Measurements from ENCODE around the gene MVD. TPM values are rescaled to one million over a fixed set of nuclear protein-coding genes. Genes with fewer than 3 reads are reported as not detected.

MVD gene
- total RNA-seq, 4 donors from 2014 or later, result 2.4 to 22.1 (median 15.0) TPM

- intact Hi-C loops (cut with DNase I; ENCODE audit: low total_unique reads), result no loop called here
- Histone ChIP-seq H3K36me3 (no peaks in the 10 kb centered on the region), H3K27me3 (peaks cover 15 to 24% of the 10 kb centered on the region in 2 donors), H3K27ac (no peak overlapping the region), H3K9me3 (no peaks in the 10 kb centered on the region), H3K4me1 (peaks cover 0 to 17% of the 10 kb centered on the region in 2 donors), H3K4me3 (no peak overlapping the region)
- no peak for DNase-seq
- TF ChIP-seq CTCF (IDR thresholded peaks at IDR 0.05) (no peak), POLR2A (IDR thresholded peaks at IDR 0.05) (no peak)
These were observed 25.3 kb upstream of the MVD start for GRCh38 chr16:88688013-88688778.

- TF ChIP-seq POLR2A (IDR thresholded peaks at IDR 0.05) (no peak), CTCF (IDR thresholded peaks at IDR 0.05) (no peak)
- no peaks in the 10 kb centered on the region for H3K9me3 ChIP-seq
- intact Hi-C loops (cut with DNase I; ENCODE audit: low total_unique reads), result no loop called here
These were observed 24.8 kb upstream of the MVD start for GRCh38 chr16:88687676-88688012.

GRCh38 chr16:88687254-88687576 lies 24.3 kb upstream of the MVD start:
- TF ChIP-seq POLR2A (IDR thresholded peaks at IDR 0.05) (no peak), CTCF (IDR thresholded peaks at IDR 0.05) (no peak)
- no peak for DNase-seq
- Histone ChIP-seq H3K36me3 (no peaks in the 10 kb centered on the region), H3K4me3 (no peak overlapping the region), H3K9me3 (no peaks in the 10 kb centered on the region), H3K27me3 (peaks cover 15 to 26% of the 10 kb centered on the region in 2 donors), H3K27ac (no peak overlapping the region), H3K4me1 (peaks cover 0 to 17% of the 10 kb centered on the region in 2 donors)
- intact Hi-C loops (cut with DNase I; ENCODE audit: low total_unique reads), result no loop called here

More at GRCh38 chr16:88687676-88688012, 24.8 kb upstream of the MVD start:
- H3K27ac ChIP-seq, result no peak overlapping the region
- H3K36me3 ChIP-seq, result no peaks in the 10 kb centered on the region
- H3K4me3 ChIP-seq, result no peak overlapping the region
- H3K27me3 ChIP-seq, result peaks cover 15 to 24% of the 10 kb centered on the region in 2 donors
- H3K4me1 ChIP-seq, result peaks cover 0 to 17% of the 10 kb centered on the region in 2 donors
- DNase-seq, result no peak

- peaks cover 15 to 30% of the 10 kb centered on the region in 2 donors for H3K27me3 ChIP-seq
- peak within 1 kb of the TSS; percentile 12 to 31 for H3K4me3 ChIP-seq
- no peaks in the 10 kb centered on the region for H3K9me3 ChIP-seq
- no peak for TF ChIP-seq POLR2A (IDR thresholded peaks at IDR 0.05)
- no peak for TF ChIP-seq CTCF (IDR thresholded peaks at IDR 0.05)
- no peaks in the 10 kb centered on the region for H3K36me3 ChIP-seq
- peak in 1 of 2 donors; percentile 58 for DNase-seq
- H3K27ac ChIP-seq, result no peak within 1 kb of the TSS
- peaks cover 0 to 17% of the 10 kb centered on the region in 2 donors for H3K4me1 ChIP-seq
- intact Hi-C loops (cut with DNase I; ENCODE audit: low total_unique reads), result no loop called here
These were observed 23.8 kb upstream of the MVD start, which contains the start of gene SNAI3 for GRCh38 chr16:88686439-88687253. Gene SNAI3, minus strand, starts transcription at chr16:88686507. Its CDS starts 101 bp downstream, at chr16:88686406.

- Histone ChIP-seq H3K9me3 (no peaks in the 10 kb centered on the region), H3K27ac (no peak overlapping the region), H3K36me3 (no peaks in the 10 kb centered on the region), H3K4me1 (peaks cover 0 to 17% of the 10 kb centered on the region in 2 donors), H3K27me3 (peaks cover 15 to 35% of the 10 kb centered on the region in 2 donors), H3K4me3 (peak overlapping the region; percentile 12 to 31)
- no peak for DNase-seq
- no peak for TF ChIP-seq CTCF (IDR thresholded peaks at IDR 0.05)
- no peak for TF ChIP-seq POLR2A (IDR thresholded peaks at IDR 0.05)
- intact Hi-C loops (cut with DNase I; ENCODE audit: low total_unique reads), result no loop called here
These were observed 23.2 kb upstream of the MVD start for GRCh38 chr16:88686062-88686438.
